H1 (cell line): ENCODE measurements around the gene XPNPEP2. TPM values are rescaled to one million over a fixed set of nuclear protein-coding genes. Genes with fewer than 3 reads are reported as not detected.

ENCODE experiments used
- ASH2L ChIP-seq: fragments of 200-600, 300-600 bp; sonication (generic); IDR thresholded peaks from one replicate; pipeline ENCODE4 v1.7.1; 2017; ENCODE audit warnings: low read length
- BCL11A ChIP-seq, 2 experiments: IDR thresholded peaks; one replicate each; pipeline ENCODE4 v1.6.1; 2011; ENCODE audit warnings: low read depth in 2 of 2, low read length in 2 of 2, mild to moderate bottlenecking in 2 of 2
- CBX5 ChIP-seq: fragments of 300-800, 300-1000 bp; sonication (generic); IDR thresholded peaks from 2 replicates; pipeline ENCODE4 v1.7.1; 2016; ENCODE audit warnings: antibody characterized with exemption, low read length, low read depth
- CREB1 ChIP-seq: IDR thresholded peaks from 2 replicates; pipeline ENCODE4 v1.6.1; 2012; ENCODE audit warnings: inconsistent platforms
- HDAC6 ChIP-seq: IDR thresholded peaks from one replicate; pipeline ENCODE4 v1.7.1; 2012; ENCODE audit warnings: low read depth, mild to moderate bottlenecking, inconsistent platforms, low read length, moderate library complexity
- NRF1 ChIP-seq: IDR thresholded peaks from 2 replicates; pipeline ENCODE4 v1.6.1; 2011; ENCODE audit warnings: mild to moderate bottlenecking, low read depth, low read length, improper control_type of control experiment
- RXRA ChIP-seq: IDR thresholded peaks from 2 replicates; pipeline ENCODE4 v1.6.1; 2011; ENCODE audit warnings: low read depth, mild to moderate bottlenecking, low read length, moderate library complexity; ENCODE audit not compliant: insufficient read depth
- polyA plus RNA-seq, 7 experiments: library from polyadenylated mRNA; depleted of rRNA in 3 of 7; stranded (reverse) in 5 of 7; unstranded in 2 of 7; fragments of >200 nt in 5 of 7; fragments of 200-250 nt in 2 of 7; gene quantifications; 1 replicate in 5 of 7; 2 replicates in 1 of 7; 4 replicates in 1 of 7; pipeline versions ENCODE4 v1.2.1 to v1.2.3, GENCODE V29; 2011 to 2013; ENCODE audit warnings: missing spikeins in 2 of 7, mixed read lengths in 2 of 7
- total RNA-seq: library from RNA; stranded (reverse); fragmentation: NEBNext Ultra II Directional; extraction: Animal tissue kit (Norgen Biotek cat#: 25700); gene quantifications from 2 replicates; pipeline ENCODE4 v1.2.1, GENCODE V29; 2021
- TF ChIP-seq, protein P1 (sequence below), 3 experiments: IDR thresholded peaks; 1 replicate in 2 of 3; 2 replicates in 1 of 3; pipeline versions ENCODE4 v1.5.1 to v1.6.1; 2011; ENCODE audit warnings: low read length in 3 of 3, mild to moderate bottlenecking in 3 of 3, inconsistent platforms in 2 of 3, low read depth in 1 of 3, moderate library complexity in 1 of 3; ENCODE audit not compliant: insufficient read depth in 1 of 3; ENCODE audit errors: control extremely low read depth in 1 of 3
- TF ChIP-seq, protein P2 (sequence below): IDR thresholded peaks from 2 replicates; pipeline ENCODE4 v1.6.1; 2012; ENCODE audit warnings: inconsistent platforms

The XPNPEP2 gene
- total and polyA plus RNA-seq, 2 of the 8 experiments (the other 6 are each of a cell fraction or from before 2014, with no cell fraction given): 0.27 TPM; not detected in 1

DNA sequence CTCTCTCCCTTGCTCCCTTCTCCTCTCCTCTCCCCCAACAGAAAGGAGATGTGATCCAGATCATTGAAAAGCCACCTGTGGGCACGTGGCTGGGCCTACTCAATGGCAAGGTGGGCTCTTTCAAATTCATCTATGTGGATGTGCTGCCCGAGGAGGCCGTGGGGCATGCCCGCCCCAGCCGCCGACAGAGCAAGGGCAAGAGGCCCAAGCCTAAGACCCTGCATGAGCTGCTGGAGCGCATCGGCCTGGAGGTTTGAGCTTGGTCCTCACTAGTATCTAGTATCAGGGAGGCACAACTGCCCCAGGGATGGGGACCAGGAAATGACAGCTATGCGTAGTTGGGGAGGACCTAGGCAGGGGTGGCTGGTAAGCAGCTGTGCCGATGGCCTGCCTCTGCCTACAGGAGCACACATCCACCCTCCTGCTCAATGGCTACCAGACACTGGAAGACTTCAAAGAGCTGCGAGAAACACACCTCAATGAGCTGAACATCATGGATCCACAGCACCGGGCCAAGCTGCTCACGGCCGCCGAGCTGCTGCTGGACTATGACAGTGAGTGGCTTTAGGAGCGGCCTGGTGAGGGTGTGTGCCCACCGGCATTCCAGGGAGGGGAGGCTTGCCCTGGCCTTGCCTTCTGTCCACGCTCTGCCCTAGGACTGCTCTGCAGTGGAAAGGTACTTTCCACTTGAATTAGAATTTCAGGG, 54.0 kb downstream of the XPNPEP2 start (continued):
- no peak for TF ChIP-seq RXRA
- no peak for TF ChIP-seq CBX5
- no peak for TF ChIP-seq CREB1
- TF ChIP-seq ASH2L: no peak
- TF ChIP-seq, protein P1, sequence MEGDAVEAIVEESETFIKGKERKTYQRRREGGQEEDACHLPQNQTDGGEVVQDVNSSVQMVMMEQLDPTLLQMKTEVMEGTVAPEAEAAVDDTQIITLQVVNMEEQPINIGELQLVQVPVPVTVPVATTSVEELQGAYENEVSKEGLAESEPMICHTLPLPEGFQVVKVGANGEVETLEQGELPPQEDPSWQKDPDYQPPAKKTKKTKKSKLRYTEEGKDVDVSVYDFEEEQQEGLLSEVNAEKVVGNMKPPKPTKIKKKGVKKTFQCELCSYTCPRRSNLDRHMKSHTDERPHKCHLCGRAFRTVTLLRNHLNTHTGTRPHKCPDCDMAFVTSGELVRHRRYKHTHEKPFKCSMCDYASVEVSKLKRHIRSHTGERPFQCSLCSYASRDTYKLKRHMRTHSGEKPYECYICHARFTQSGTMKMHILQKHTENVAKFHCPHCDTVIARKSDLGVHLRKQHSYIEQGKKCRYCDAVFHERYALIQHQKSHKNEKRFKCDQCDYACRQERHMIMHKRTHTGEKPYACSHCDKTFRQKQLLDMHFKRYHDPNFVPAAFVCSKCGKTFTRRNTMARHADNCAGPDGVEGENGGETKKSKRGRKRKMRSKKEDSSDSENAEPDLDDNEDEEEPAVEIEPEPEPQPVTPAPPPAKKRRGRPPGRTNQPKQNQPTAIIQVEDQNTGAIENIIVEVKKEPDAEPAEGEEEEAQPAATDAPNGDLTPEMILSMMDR (IDR thresholded peaks at IDR 0.05; ENCODE audit: control extremely low read depth in 1 of 3, insufficient read depth in 1 of 3, low read depth in 1 of 3, low read length in 3 of 3): no peak
- no peak for TF ChIP-seq BCL11A (IDR thresholded peaks at IDR 0.05; ENCODE audit: low read depth in 2 of 2, low read length in 2 of 2)
- TF ChIP-seq HDAC6: no peak
- TF ChIP-seq, protein P2, sequence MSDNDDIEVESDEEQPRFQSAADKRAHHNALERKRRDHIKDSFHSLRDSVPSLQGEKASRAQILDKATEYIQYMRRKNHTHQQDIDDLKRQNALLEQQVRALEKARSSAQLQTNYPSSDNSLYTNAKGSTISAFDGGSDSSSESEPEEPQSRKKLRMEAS: no peak
- TF ChIP-seq NRF1: no peak
